ENCODE results near the gene TBC1D16.

The TBC1D16 gene

GRCh38 chr17:79922798-79923197 is 112.9 kb downstream of the TBC1D16 start:
- Histone ChIP-seq H3K4me3 (ENCODE audit: low read depth, low read length) (no peak overlapping the region), H3K4me1 (ENCODE audit: control insufficient read depth, insufficient read depth, low read length, unreplicated experiment) (peaks cover 10% of the 10 kb centered on the region), H3K36me3 (ENCODE audit: insufficient read depth, low read length) (no peaks in the 10 kb centered on the region), H3K27ac (ENCODE audit: low read depth, low read length) (no peak overlapping the region), H3K27me3 (ENCODE audit: insufficient read depth, low read length) (no peaks in the 10 kb centered on the region), H2AFZ (ENCODE audit: low read length, unreplicated experiment) (no peak overlapping the region), H3K79me2 (ENCODE audit: control insufficient read depth, insufficient read depth, low read length, unreplicated experiment) (no peaks in the 10 kb centered on the region)

GRCh38 chr17:79922116-79922601 is 113.5 kb downstream of the TBC1D16 start:
- Histone ChIP-seq H3K79me2 (ENCODE audit: control insufficient read depth, insufficient read depth, low read length, unreplicated experiment) (no peaks in the 10 kb centered on the region), H3K27ac (ENCODE audit: low read depth, low read length) (no peak overlapping the region), H3K4me1 (ENCODE audit: control insufficient read depth, insufficient read depth, low read length, unreplicated experiment) (peaks cover 10% of the 10 kb centered on the region), H3K36me3 (ENCODE audit: insufficient read depth, low read length) (no peaks in the 10 kb centered on the region), H2AFZ (ENCODE audit: low read length, unreplicated experiment) (no peak overlapping the region), H3K27me3 (ENCODE audit: insufficient read depth, low read length) (no peaks in the 10 kb centered on the region), H3K4me3 (ENCODE audit: low read depth, low read length) (peak overlapping the region; percentile 36)

- 0 out of 2 replicates have a peak, but pooled peaks cover 3% of the 10 kb centered on the region for H3K27me3 ChIP-seq (ENCODE audit: insufficient read depth, low read length)
- no peaks in the 10 kb centered on the region for H3K79me2 ChIP-seq (ENCODE audit: control insufficient read depth, insufficient read depth, low read length, unreplicated experiment)
- H3K36me3 ChIP-seq (ENCODE audit: insufficient read depth, low read length) = no peaks in the 10 kb centered on the region
- H2AFZ ChIP-seq (ENCODE audit: low read length, unreplicated experiment) = no peak overlapping the region
- H3K4me3 ChIP-seq (ENCODE audit: low read depth, low read length) = peak overlapping the region; percentile 36
- H3K27ac ChIP-seq (ENCODE audit: low read depth, low read length) = no peak overlapping the region
- H3K4me1 ChIP-seq (ENCODE audit: control insufficient read depth, insufficient read depth, low read length, unreplicated experiment) = peaks cover 10% of the 10 kb centered on the region
Measured at GRCh38 chr17:79921411-79922115, 114.1 kb downstream of the TBC1D16 start.

- Histone ChIP-seq H2AFZ (ENCODE audit: low read length, unreplicated experiment) (no peak overlapping the region), H3K4me3 (ENCODE audit: low read depth, low read length) (no peak overlapping the region)
Measured at GRCh38 chr17:79920751-79921410, 114.8 kb downstream of the TBC1D16 start.

GRCh38 chr17:79919862-79920720 is 115.6 kb downstream of the TBC1D16 start:
- Histone ChIP-seq H3K27me3 (ENCODE audit: insufficient read depth, low read length) (0 out of 2 replicates have a peak, but pooled peaks cover 3% of the 10 kb centered on the region), H3K27ac (ENCODE audit: low read depth, low read length) (no peak overlapping the region), H3K4me1 (ENCODE audit: control insufficient read depth, insufficient read depth, low read length, unreplicated experiment) (peaks cover 9% of the 10 kb centered on the region)

More at GRCh38 chr17:79920751-79921410, 114.8 kb downstream of the TBC1D16 start:
- Histone ChIP-seq H3K79me2 (ENCODE audit: control insufficient read depth, insufficient read depth, low read length, unreplicated experiment) (no peaks in the 10 kb centered on the region), H3K27ac (ENCODE audit: low read depth, low read length) (no peak overlapping the region), H3K27me3 (ENCODE audit: insufficient read depth, low read length) (0 out of 2 replicates have a peak, but pooled peaks cover 3% of the 10 kb centered on the region), H3K4me1 (ENCODE audit: control insufficient read depth, insufficient read depth, low read length, unreplicated experiment) (peaks cover 13% of the 10 kb centered on the region), H3K36me3 (ENCODE audit: insufficient read depth, low read length) (no peaks in the 10 kb centered on the region)

GRCh38 chr17:79919164-79919585 is 116.5 kb downstream of the TBC1D16 start:
- Histone ChIP-seq H3K79me2 (ENCODE audit: control insufficient read depth, insufficient read depth, low read length, unreplicated experiment) (no peaks in the 10 kb centered on the region), H3K4me1 (ENCODE audit: control insufficient read depth, insufficient read depth, low read length, unreplicated experiment) (peaks cover 9% of the 10 kb centered on the region), H2AFZ (ENCODE audit: low read length, unreplicated experiment) (no peak overlapping the region), H3K27ac (ENCODE audit: low read depth, low read length) (no peak overlapping the region), H3K27me3 (ENCODE audit: insufficient read depth, low read length) (0 out of 2 replicates have a peak, but pooled peaks cover 3% of the 10 kb centered on the region), H3K36me3 (ENCODE audit: insufficient read depth, low read length) (no peaks in the 10 kb centered on the region), H3K4me3 (ENCODE audit: low read depth, low read length) (no peak overlapping the region)

More at GRCh38 chr17:79919862-79920720, 115.6 kb downstream of the TBC1D16 start:
- no peaks in the 10 kb centered on the region for H3K79me2 ChIP-seq (ENCODE audit: control insufficient read depth, insufficient read depth, low read length, unreplicated experiment)
- H3K36me3 ChIP-seq (ENCODE audit: insufficient read depth, low read length) = no peaks in the 10 kb centered on the region
- no peak overlapping the region for H3K4me3 ChIP-seq (ENCODE audit: low read depth, low read length)
- no peak overlapping the region for H2AFZ ChIP-seq (ENCODE audit: low read length, unreplicated experiment)

GRCh38 chr17:79918581-79919163 is 117.0 kb downstream of the TBC1D16 start:
- Histone ChIP-seq H3K27ac (ENCODE audit: low read depth, low read length) (no peak overlapping the region), H2AFZ (ENCODE audit: low read length, unreplicated experiment) (no peak overlapping the region), H3K4me3 (ENCODE audit: low read depth, low read length) (no peak overlapping the region), H3K27me3 (ENCODE audit: insufficient read depth, low read length) (0 out of 2 replicates have a peak, but pooled peaks cover 3% of the 10 kb centered on the region), H3K4me1 (ENCODE audit: control insufficient read depth, insufficient read depth, low read length, unreplicated experiment) (peaks cover 9% of the 10 kb centered on the region), H3K36me3 (ENCODE audit: insufficient read depth, low read length) (no peaks in the 10 kb centered on the region), H3K79me2 (ENCODE audit: control insufficient read depth, insufficient read depth, low read length, unreplicated experiment) (no peaks in the 10 kb centered on the region)

- H3K27ac ChIP-seq (ENCODE audit: low read depth, low read length) = no peak overlapping the region
- peaks cover 9% of the 10 kb centered on the region for H3K4me1 ChIP-seq (ENCODE audit: control insufficient read depth, insufficient read depth, low read length, unreplicated experiment)
Measured at GRCh38 chr17:79917902-79918484, 117.7 kb downstream of the TBC1D16 start.

GRCh38 chr17:79916991-79917901 is 118.4 kb downstream of the TBC1D16 start:
- H3K4me1 ChIP-seq (ENCODE audit: control insufficient read depth, insufficient read depth, low read length, unreplicated experiment) = peaks cover 9% of the 10 kb centered on the region
- H2AFZ ChIP-seq (ENCODE audit: low read length, unreplicated experiment) = no peak overlapping the region
- 0 out of 2 replicates have a peak, but pooled peaks cover 3% of the 10 kb centered on the region for H3K27me3 ChIP-seq (ENCODE audit: insufficient read depth, low read length)
- no peak overlapping the region for H3K27ac ChIP-seq (ENCODE audit: low read depth, low read length)
- H3K4me3 ChIP-seq (ENCODE audit: low read depth, low read length) = no peak overlapping the region
- no peaks in the 10 kb centered on the region for H3K36me3 ChIP-seq (ENCODE audit: insufficient read depth, low read length)
- no peaks in the 10 kb centered on the region for H3K79me2 ChIP-seq (ENCODE audit: control insufficient read depth, insufficient read depth, low read length, unreplicated experiment)

More at GRCh38 chr17:79917902-79918484, 117.7 kb downstream of the TBC1D16 start:
- no peak overlapping the region for H3K4me3 ChIP-seq (ENCODE audit: low read depth, low read length)
- H3K36me3 ChIP-seq (ENCODE audit: insufficient read depth, low read length) = no peaks in the 10 kb centered on the region
- no peaks in the 10 kb centered on the region for H3K79me2 ChIP-seq (ENCODE audit: control insufficient read depth, insufficient read depth, low read length, unreplicated experiment)
- H2AFZ ChIP-seq (ENCODE audit: low read length, unreplicated experiment) = no peak overlapping the region
- 0 out of 2 replicates have a peak, but pooled peaks cover 3% of the 10 kb centered on the region for H3K27me3 ChIP-seq (ENCODE audit: insufficient read depth, low read length)

All from ACC112 (cell line).